Stimulated activated naive CD4-positive, alpha-beta T cell (primary cell): ENCODE data around the gene KCNK5.

Source experiments
- DNase-seq, 6 experiments: peaks; one replicate each; lab custom pipeline; 2025; lab: John Stamatoyannopoulos, UW

KCNK5 gene

GRCh38 chr6:39240155-39240757 lies 11.0 kb upstream of the KCNK5 start:
- DNase-seq = no peak

DNA sequence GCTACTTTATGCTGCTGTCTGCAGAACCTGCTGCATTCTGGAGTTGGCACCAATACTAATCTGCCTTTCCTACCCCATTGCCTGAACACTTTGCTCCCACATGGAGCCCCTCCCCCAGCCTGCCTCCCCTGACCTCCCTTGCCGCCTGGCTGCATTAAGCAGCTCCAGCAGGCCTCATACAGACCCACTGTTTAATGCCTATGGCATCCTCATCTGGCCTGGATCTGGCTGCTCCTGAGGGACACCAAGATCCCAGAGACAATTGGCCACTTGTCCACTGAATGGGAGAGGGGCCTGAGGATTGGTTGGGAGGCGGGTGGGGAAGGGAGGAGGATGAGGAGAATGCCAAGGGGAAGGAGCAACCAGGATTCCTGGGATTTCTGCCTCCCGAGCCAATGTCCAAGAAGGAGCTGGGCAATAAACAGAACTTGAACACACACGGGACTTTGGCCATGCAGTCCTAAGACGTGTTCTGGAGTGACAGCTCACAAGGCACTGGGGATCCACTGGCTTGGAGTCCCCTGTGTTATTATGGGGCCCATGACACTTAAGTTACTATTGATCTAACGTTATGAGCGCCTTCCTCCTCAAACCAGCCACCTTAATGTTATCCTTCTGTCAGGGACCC lies 10.4 kb upstream of the KCNK5 start:
- no peak for DNase-seq

GRCh38 chr6:39236742-39237141 lies 7.5 kb upstream of the KCNK5 start:
- DNase-seq = no peak

GRCh38 chr6:39233333-39233732 lies 4.1 kb upstream of the KCNK5 start:
- no peak for DNase-seq

DNA sequence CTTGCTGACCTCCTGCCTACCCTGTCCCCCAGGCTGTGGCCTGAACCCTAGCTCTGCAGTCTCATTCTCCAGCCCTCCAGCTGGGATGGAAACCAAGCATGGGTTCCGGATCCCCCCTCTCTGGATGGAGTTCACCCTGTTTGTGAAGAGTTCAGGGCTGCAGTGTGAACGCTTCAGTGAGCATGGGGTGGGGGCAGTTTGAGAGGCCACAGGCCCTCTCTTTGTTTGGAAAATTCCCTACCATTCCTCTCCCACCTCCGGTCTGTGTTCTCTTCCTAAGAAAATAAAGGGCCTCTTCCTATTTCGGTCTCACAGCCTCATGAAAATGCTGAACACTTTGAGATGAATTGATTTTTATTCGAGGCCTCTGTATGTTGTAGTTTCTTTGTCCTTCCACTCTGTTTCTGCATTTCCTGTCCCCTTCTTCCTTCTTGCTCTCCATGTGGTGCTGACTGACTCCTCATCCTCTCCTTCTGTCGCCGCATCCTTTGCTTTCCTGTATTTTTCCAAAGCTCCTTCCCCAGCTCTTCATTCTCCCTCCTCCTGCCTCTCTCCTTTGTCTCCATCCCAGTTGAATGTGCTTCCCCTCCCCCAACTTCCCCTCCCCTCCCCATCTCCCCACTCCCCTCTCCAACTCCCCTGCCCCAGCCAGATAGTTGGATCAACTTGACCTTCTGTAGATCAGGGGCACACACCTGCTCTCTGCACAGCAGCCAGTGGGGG lies 2.4 kb upstream of the KCNK5 start:
- no peak for DNase-seq

GRCh38 chr6:39230654-39231035 lies 1.4 kb upstream of the KCNK5 start:
- DNase-seq = no peak

DNA sequence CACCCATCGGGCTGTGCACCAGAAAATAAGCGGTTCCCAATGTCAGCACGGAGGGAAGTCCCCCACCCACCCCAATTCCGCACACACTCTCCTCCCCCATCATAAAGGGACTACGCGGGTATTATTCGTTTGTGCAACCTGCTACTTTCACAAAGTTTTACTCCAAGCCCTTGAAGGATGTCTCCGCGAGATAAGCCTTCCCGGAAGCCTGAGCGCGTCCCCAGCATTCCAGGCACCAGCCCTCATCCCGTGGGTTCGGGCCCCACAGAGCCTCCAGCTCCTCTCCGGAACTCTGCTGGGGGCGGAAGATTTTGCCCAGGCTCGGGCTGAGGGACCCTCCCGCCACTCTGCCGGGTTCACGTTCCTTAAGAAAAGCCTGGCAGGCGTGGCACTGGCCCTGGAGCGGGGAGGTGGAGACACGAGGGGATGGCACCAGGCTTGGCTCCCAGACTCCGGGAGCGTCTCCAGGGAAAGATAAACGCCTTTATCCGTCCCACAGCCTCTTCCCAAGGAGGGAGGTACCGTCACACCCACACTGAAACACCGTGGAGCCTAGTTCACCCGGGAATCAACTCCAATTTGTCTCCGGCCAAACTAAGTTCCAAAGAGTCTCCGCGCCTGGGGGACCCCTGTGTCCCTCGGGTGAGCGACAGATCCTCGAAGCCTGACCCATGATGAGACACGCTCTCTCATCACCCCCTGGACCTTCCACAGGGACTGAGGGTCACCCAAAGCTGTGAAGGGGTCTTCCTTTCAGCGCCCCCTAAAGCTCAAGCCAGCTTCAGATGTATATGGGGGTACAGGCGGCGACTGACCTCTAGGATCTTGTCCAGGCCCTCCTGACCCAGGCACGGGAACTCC lies 934 bp downstream of the KCNK5 start:
- DNase-seq = no peak

DNA sequence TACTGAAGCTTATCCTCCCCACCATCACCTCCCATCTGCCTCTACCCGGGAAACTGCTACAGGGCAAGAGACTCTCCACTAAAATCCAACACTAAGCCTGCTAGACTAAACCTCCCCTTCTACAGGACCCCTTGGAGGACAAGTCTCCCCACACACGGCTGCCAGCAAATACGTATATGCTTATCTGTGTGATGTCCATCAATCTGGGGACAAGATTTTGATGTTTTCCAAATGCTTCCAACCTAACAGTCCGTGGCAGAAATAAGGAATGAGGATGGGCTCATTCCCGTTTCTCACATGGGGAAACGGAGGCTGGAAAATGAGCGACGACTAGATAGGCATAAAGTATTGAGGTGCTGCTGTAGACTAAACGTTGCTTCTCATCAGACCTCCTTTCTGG lies 1.8 kb downstream of the KCNK5 start:
- no peak for DNase-seq

DNA sequence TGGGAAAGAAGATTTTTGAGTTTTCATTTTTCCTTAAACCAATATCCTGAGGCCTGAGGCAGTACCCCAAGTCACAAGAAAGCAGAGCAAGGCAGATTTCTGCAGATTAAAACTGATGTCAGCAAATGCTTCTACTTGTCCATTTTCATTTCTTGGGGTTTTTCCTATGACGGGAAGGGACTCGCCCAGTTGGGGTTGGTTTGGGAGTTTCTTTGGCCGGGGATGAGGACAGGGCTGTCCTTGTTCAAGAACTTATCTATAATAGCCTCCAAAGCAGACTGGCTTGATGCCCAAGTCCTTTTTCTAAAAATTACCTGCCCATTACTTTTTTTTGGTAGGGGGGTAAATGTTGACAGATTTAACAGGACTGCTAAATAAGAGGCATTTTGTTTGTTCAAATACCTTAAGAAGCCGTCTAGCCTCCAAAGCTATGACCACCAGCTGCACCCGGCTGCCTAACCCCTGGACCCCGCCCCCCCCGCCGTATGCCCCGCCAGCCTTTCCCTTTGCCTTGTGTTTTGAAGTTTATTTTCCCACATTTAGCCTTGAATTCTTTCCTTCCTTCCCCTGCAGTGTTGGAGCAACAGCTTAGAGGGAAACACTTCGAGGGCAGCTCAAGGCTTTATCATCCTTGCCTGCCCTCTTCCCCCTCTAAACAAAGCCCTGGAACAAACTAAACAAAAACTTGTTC lies 2.5 kb downstream of the KCNK5 start:
- DNase-seq = no peak

- no peak for DNase-seq
Measured at GRCh38 chr6:39225946-39226437, 3.3 kb downstream of the KCNK5 start.

DNA sequence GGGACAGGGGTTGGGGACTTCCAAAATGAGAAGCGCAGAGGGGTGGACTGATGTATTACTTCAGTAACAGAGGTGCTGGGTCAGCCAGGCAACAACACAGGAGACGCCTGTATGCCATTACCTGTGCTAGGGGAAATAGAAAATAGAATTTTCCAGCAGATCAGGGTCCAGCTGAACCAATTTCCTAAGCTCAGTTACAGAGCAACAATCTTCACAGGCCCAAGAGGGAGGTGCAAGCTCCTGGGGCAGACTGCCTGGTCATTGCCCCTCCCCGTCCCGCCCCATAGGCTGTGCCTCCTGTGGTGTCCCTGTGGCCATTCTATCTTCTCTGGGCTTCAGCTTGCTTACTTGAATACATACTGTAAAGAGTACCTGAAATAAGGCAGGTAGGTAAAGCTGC lies 3.7 kb downstream of the KCNK5 start:
- no peak for DNase-seq

DNA sequence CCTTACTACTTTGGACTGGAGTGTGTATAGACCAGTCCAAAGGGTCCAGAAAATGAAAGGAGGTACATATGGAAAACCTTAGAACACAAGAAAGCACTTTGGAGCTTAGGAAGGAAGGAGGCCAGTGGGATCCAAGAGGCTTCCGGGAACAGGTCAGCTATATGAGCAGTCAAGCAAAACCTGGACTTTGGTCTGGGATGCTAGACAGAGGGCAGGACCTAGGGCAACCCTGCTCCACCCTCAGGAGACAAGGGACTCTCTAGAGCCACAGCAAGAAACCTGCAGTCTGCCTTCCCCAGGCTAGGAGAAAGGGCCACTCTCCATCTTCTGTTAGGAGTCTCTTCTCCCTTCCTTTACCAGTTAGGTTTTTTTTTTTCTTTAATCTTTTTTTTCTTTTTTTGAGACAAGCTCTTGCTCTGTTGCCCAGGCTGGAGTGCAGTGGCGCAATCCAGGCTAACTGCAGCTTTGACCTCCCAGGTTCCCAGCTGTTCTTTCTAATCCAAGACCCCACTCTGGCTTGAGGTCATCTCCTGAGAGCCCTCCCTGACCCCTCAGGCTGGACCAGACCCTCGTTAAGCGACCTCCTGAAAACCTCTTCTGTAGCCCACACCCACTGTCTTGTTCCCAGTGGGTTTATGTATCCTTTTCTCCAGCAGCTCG lies 4.6 kb downstream of the KCNK5 start:
- no peak for DNase-seq

- no peak for DNase-seq
Measured at GRCh38 chr6:39224011-39224410, 5.3 kb downstream of the KCNK5 start.

DNA sequence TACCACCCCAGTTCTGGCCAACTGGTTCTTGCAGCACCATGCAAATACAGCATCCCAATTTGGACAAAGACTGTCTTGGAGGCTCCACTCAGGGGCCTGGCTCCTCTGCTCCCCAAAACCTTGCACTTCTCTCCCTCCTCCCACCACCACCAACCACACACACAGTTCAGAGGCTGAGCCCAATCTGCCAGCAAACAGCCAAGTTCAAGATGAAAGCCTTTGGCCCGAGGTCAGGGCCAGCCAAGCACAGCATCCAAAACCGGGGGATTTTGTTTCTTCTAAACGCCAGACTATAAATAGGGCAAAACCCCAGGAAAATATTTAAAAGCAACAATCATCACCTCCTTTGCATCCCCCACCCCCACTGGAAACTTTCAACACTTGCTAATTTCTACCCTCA lies 5.7 kb downstream of the KCNK5 start:
- no peak for DNase-seq

- no peak for DNase-seq
Measured at GRCh38 chr6:39223061-39223460, 6.2 kb downstream of the KCNK5 start.

DNA sequence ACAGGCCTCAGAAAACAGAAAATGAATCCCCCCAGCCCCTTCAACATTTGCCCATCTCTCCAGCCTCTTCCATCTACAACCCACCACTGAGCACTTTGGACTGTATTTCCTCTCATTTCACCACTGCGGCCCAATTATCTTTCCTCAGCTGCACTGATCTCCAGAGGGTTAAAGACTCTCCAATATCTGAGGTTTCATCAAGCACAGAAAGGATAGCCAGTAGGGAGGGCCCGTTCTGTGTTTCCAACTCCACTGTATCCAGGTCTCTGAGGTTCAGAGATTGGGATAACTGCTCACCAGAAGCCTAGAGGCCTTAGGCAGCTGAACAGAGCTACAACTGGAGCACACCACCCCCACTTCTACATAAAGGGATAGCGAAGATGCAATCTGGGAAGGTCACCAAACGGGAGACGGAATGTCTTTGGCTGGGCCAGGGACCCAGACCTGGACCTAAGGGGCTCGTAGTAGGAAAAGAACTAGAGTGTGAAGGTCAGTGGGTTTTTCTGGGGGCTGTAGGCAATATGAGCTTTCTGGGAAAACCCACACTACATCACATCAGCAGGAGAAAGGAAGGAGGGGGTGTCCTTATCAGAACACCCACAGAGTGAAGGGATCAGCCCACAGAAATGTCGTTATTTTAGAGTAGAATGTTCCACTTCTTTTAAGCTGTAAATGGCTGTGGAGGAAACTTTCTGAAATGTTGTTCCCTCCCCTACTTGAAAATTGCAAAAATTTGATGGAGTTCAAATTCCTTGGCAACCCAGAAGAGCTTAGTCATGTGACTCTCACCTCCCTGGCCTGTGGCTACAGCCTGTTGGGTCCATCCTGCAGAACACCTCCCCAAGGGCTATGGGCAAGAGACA lies 7.3 kb downstream of the KCNK5 start:
- DNase-seq = no peak

- DNase-seq = no peak
Measured at GRCh38 chr6:39221115-39221514, 8.2 kb downstream of the KCNK5 start.

GRCh38 chr6:39218868-39219567 lies 10.3 kb downstream of the KCNK5 start:
- no peak for DNase-seq

DNA sequence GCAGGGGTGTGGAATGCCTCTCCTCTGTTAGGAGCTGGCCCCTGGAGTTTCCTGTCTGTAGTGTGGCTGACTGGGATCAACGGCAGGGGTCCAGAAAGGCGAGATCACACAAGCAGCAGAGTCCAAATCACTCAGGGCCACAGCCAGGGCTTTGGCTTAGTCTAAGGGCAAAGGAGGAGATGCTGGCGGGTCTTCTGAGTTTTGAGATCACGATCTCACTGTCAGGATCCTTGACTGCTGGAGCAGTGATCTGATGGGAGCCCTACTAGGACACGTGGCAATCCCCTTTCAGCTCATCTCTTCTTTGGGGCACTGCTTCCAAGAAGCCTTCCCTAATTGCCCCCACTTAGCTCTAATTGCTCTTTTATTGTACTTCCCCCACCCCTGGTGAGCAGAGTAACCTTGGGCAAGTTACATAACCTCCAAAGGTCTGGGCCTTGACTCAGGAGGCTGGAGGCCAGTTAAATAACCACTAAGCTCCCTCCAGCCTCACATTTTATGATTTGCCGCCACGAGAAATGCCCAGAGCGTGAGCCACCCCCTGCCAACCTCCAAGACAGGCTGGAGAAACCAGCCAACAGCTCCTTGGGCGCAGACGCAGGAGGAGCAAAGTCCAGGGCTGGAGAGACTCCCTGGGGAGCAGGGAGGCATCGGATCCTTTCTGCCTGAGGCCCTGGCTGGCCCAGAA lies 12.0 kb downstream of the KCNK5 start:
- no peak for DNase-seq
